ENCODE data around the gene POU2AF1.
"Not testable (repeated sequence)": the region's sequence is repeated elsewhere in the genome, so short reads cannot be mapped to it uniquely, and the experiment has no call there.

POU2AF1 gene

DNA sequence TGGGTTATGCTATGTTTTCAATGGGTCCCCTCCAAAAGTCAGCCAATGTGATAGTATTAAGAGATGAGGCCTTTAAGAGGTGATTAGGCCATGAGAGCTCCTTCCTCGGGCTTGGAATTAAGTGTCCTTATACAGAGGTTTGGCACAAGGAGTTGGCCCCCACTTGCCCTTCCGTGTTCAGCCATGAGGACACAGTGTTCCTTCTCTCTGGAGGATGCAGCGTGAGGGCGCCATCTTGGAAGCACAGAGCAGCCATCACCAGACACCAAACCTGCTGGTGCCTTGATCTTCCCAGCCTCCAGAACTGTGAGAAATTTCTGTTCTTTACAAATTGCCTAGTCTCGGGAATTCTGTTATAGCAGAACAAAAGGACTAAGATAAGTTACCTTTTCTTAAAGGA is 53.8 kb downstream of the POU2AF1 start:
- no peak for DNase-seq (ENCODE audit: extremely low spot score)
- ChIA-PET POLR2A (no interaction called here), CTCF (interaction anchor here (1.9 to 2.6 kb wide), 3 partner anchors 12 to 98 kb away, joined by 4 to 10 read pairs (median 8); no protein-coding TSS in a partner anchor)
- TF ChIP-seq, protein P1, sequence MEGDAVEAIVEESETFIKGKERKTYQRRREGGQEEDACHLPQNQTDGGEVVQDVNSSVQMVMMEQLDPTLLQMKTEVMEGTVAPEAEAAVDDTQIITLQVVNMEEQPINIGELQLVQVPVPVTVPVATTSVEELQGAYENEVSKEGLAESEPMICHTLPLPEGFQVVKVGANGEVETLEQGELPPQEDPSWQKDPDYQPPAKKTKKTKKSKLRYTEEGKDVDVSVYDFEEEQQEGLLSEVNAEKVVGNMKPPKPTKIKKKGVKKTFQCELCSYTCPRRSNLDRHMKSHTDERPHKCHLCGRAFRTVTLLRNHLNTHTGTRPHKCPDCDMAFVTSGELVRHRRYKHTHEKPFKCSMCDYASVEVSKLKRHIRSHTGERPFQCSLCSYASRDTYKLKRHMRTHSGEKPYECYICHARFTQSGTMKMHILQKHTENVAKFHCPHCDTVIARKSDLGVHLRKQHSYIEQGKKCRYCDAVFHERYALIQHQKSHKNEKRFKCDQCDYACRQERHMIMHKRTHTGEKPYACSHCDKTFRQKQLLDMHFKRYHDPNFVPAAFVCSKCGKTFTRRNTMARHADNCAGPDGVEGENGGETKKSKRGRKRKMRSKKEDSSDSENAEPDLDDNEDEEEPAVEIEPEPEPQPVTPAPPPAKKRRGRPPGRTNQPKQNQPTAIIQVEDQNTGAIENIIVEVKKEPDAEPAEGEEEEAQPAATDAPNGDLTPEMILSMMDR (IDR thresholded peaks at IDR 0.05; ENCODE audit: control extremely low read depth, extremely low read depth, low read depth, missing control alignments): no peak

DNA sequence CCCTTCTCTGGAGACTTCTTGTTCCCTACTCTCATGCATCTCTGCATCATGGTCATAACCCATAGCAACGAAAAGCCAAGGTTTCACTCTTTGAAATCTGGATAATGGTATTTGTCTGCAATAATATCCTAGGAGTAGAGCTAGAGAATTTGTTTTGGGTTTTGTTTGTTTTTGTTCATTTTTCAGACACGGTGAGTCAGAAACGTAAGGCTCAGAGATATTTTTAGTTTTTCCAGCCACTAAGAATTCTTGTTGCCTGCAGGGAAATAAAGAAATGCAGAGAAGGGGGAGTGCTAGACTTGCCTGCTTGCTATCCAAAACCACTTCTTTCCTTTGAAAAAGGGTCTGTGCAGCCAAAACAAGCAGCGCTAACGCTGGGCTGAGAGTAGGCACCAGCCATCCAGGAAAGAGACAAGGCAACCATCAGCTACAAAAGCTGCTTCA is 54.8 kb downstream of the POU2AF1 start:
- no peak for DNase-seq (ENCODE audit: extremely low spot score)
- POLR2A ChIA-PET: no interaction called here
- CTCF ChIA-PET: interaction anchor here (1.3 to 2.2 kb wide), 4 partner anchors 25 to 106 kb away, joined by 3 to 6 read pairs (median 4); partner anchors contain the start of gene POU2AF3
- TF ChIP-seq, protein P1 (IDR thresholded peaks at IDR 0.05; ENCODE audit: control extremely low read depth, extremely low read depth, low read depth, missing control alignments): no peak

DNA sequence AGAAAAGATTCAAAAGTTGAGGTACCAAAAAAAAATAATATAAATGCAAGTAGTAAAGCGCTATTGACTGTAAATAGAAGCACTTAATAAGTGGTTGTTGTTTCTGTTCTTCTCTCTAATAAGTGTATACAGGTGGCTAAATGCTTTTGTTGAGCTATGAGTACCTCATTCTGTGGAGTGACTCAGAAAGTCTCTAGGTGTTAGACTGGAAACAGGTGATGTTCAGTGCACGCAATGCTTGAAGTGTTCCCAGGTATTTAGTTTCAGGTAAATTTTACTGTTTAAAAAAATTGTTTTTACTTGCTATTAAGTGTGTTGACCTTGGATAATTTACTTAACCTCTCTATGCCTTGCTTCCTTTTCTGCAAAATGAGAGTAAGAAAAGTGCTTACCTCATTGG is 56.5 kb downstream of the POU2AF1 start:
- ChIA-PET CTCF (interaction anchor here (2.2 kb wide), 1 partner anchor 38 kb away, joined by 6 read pairs; no protein-coding TSS in a partner anchor), POLR2A (no interaction called here)
- no peak for DNase-seq (ENCODE audit: extremely low spot score)
- TF ChIP-seq, protein P1 (IDR thresholded peaks at IDR 0.05; ENCODE audit: control extremely low read depth, extremely low read depth, low read depth, missing control alignments): no peak

DNA sequence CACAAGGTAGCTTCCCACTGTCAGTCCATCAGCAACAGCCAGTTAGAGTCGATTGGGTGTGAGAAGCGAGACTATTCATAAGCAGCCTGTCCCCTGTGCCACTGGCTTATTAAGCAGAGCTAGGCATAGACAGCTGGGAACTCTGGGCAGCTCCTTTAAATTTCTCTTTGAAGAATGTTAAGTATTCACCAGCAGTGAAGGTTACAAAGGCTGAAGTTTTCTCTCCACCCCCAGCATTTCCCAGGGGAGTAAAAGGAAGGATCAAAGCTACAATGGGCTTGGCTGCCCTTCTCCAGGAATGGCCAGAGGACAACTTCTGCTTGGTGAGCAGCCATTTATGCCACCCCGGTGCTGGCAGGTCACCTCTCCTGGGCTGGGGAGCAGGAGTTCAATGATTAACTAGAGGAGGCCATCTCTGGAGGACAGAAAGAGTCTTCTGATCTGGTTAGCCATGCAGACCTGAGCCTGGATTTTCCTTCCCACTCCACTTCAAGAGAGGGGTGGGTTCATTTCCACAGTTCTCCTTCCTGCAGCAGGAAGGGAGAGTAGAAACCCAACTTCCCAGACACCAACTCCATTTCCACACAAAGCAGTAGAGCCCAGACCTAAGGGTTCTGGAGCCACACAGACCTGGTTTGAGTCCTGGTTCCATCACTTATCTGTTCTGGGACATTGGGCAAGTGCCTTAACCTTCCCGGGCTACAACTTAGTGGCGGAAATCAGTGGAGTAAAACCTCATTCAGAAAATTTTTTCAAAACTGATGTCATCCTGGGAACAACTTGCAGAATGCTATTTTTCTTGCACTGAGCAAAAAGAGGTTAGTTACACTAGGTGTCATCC is 58.1 kb downstream of the POU2AF1 start:
- POLR2A ChIA-PET: no interaction called here
- TF ChIP-seq, protein P1 (IDR thresholded peaks at IDR 0.05; ENCODE audit: control extremely low read depth, extremely low read depth, low read depth, missing control alignments): no peak
- no peak for DNase-seq (ENCODE audit: extremely low spot score)
- CTCF ChIA-PET: interaction anchor here (1.1 kb wide), 1 partner anchor 14 kb away, joined by 3 read pairs; no protein-coding TSS in a partner anchor

DNA sequence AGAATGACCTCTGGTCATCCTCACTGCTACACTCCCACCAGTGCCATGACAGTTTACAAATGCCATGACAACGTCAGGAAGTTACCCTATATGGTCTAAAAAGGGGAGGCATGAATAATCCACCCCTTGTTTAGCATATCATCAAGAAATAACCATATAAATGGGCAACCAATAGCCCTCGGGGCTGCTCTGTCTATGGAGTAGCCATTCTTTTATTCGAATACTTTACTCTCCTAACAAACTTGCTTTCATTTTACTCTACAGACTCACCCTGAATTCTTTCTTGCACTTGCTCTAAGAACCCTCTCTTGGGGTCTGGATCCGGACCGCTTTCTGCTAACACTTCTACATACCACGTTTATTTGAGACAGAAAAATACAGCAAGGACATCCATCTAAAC is 58.9 kb downstream of the POU2AF1 start:
- POLR2A ChIA-PET; DNase-seq (ENCODE audit: extremely low spot score): not testable (repeated sequence)
- CTCF ChIA-PET: interaction anchor here (1.1 to 1.4 kb wide), 2 partner anchors 13 to 109 kb away, joined by 3 to 4 read pairs; no protein-coding TSS in a partner anchor

DNA sequence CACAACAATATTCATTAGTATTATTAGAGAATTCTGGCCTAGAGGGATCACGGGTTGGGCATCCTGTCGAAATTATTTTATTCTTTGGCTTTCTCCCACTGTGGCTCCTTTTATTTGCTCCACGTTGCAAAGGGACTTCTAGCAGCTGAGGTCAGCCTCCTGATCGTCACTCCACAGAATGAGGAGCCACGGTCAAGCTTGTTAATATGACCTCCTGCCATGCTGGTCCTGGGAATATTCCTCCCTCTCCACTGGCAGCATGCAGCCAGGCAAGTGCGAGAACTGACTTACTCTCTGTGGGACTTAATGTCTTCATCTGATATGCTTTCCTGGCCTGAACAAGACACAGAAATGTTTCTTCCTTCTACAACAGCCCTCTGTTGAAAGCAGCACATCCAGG is 59.8 kb downstream of the POU2AF1 start:
- POLR2A ChIA-PET: no interaction called here
- TF ChIP-seq, protein P1 (IDR thresholded peaks at IDR 0.05; ENCODE audit: control extremely low read depth, extremely low read depth, low read depth, missing control alignments): no peak
- no peak for DNase-seq (ENCODE audit: extremely low spot score)
- CTCF ChIA-PET: interaction anchor here (0.9 to 1.4 kb wide), 2 partner anchors 14 to 110 kb away, joined by 3 to 4 read pairs; no protein-coding TSS in a partner anchor

DNA sequence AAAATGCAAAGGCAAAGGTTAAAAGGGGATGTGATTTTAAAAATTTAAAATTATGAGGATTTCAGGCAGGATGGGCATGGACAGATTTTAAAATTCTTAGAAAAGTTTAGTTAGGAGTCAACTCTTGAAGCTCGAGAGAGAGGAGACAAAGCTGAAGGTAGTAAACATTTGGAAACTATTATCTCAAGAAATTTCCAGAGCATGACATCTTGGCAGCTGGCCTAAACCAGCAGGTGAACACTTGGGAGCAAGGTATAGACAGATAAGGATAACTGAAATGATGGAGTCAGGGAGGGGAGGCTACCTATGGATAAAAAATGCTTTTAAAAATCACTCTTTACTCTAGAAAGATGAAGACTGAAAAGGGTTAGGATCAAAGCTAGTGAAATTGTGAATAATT is 67.0 kb downstream of the POU2AF1 start:
- ChIA-PET CTCF (interaction anchor here (1.6 kb wide), 1 partner anchor 134 kb away, joined by 5 read pairs; no protein-coding TSS in a partner anchor), POLR2A (no interaction called here)
- TF ChIP-seq, protein P1 (IDR thresholded peaks at IDR 0.05; ENCODE audit: control extremely low read depth, extremely low read depth, low read depth, missing control alignments): no peak
- no peak for DNase-seq (ENCODE audit: extremely low spot score)

All from GM10248 (cell line).